NOMO-1 treated with DMSO at 0.1 percent for 48 hours (cell line): ENCODE data around the gene PAM16.
"Not testable (repeated sequence)": the region's sequence is repeated elsewhere in the genome, so short reads cannot be mapped to it uniquely, and the experiment has no call there.

Experiments used
- DNase-seq: peaks from one replicate; lab custom pipeline; 2025; ENCODE audit not compliant: unreplicated experiment; lab: John Stamatoyannopoulos, UW

PAM16 gene

DNA sequence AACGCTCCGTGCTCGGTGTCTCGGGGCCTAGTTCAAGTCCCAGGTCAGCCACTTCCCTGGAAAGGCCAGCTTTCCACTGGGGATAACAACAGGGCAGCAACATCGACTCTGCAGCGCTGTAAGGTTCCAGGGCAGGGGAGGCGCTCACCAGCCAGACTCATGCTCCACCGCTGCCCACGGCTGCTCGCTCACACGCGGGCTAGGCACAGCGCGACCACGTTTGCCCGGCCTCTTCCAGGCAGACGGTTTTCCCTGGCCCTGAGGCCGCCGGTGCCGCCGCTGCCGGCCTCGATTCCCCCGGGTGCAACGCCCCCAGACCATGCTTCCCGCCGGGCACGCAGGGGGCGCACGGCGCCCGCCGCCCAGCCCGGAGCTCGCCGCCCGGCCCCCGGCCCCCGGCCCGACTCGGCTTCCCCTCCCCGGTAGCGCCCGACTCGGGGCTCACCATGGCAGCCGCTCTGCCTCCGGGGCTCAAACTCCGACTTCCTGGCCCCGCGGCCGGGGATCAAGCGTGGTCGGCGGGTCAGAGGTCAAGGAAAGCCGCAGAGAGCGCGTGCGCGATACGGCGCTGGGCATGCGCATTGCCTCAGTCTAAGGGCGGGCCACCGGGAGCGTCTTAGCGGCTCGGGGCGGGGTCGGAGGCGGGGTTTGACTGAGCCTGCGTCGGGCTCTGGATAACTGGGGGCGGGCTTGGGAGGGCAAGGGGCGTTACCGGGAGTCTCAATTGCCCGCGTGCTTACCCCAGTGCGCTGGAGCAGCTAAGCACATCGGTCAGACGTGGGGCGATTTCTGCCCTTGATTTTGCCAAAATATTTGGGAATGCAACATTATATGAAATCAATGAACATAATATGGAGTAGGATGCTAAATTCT is at the start of gene PAM16:
PAM16 (minus strand) TSS at position 535 of the 873 bp plus-strand sequence; CDS start at position 448, 87 bp downstream.
- peak; percentile 95 for DNase-seq

DNA sequence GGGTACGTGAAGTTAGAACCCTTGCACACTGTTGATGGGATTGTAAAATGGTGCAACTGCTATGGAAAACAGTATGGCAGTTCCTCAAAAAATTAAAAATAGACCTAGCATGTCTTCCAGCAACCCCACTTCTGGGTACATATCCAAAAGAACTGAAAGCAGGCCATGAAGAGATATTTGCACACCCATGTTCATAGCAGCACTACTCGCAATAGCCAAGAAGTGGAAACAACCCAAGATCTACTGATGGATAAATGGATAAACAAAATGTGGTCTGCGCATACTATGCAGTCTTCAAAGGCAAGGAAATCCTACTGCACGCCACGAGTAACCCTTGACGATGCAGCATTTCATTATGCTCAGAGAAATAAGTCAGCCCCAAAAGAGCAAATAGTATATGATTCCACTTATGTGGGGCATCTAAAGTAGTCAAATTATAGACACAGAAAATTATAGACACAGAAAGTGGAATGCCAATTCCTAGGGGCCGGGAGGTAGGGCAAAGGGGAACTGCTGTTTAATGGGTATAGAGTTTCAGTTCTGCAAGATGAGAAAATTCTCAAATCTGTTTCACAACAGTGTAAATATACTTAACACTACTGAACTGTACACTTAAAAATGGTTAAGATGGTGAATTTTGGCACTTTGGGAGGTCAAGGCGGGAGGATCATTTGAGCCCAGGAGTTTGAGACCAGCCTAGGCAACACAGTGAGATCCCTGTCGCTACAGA is 48.0 kb upstream of the PAM16 start:
- peak; percentile 66 for DNase-seq

DNA sequence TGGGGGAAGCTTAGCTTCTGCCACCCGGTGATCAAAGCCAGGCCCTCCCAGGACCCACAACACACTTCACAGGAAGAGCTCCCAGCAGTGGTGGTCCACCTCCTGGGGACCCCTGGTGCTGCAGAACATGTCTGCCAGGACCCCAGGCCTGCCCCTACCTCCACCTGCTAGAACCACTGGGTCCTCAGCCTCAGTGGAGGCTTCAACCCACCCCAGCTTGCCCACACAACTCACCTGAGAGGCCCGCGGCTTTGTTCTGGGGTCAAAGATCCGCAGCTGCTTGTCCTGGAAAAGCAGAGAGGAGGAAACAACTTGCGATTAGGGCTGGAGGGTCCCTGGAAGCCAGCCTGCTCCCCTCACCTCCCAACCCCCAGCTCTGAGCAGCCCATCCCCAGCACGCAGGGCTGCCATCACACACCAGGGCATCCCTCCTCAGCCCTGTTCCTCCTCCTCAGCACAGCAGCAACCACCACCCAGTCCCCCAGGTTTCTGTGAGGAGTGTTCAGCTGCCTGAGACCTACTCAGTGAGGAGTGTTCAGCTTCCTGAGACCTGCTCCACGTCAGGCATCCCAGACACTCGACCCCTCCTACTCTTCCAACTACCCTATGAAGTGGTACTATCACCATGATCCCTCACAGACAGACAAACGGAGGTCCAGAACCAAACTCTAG is 44.1 kb upstream of the PAM16 start:
- DNase-seq, result no peak

DNA sequence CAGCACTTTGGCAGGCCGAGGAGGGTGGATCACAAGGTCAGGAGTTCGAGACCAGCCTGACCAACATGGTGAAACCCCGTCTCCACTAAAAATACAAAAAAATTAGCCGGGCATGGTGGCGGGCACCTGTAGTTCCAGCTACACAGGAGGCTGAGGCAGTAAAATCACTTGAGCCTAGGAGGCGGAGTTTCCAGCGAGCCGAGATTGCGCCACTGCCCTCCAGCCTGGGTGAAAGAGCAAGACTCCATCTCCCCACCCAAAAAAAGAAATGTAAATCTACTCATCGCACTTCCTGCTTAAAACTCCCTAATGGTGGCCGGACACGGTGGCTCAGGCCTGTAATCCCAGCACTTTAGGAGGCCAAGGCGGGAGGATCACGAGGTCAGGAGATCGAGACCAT is 42.7 kb upstream of the PAM16 start:
- not testable (repeated sequence) for DNase-seq

DNA sequence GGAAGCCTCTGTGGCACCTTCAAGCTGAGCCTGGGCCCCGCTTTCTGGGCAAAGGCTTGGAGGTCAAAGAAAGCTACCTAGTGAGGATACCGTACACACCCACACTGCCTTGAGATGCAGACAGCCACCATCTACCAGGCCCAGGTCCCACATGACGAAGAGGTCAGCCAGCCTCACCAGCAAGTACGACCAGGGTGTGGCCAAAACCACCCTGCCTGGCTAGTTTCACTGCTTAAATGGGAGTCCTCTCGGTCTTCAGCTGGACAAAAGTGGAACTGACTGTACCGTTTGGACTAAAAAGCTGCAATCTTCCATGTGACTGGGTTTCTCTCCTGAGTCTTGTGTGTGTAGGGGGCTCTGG is 42.1 kb upstream of the PAM16 start:
- no peak for DNase-seq

DNA sequence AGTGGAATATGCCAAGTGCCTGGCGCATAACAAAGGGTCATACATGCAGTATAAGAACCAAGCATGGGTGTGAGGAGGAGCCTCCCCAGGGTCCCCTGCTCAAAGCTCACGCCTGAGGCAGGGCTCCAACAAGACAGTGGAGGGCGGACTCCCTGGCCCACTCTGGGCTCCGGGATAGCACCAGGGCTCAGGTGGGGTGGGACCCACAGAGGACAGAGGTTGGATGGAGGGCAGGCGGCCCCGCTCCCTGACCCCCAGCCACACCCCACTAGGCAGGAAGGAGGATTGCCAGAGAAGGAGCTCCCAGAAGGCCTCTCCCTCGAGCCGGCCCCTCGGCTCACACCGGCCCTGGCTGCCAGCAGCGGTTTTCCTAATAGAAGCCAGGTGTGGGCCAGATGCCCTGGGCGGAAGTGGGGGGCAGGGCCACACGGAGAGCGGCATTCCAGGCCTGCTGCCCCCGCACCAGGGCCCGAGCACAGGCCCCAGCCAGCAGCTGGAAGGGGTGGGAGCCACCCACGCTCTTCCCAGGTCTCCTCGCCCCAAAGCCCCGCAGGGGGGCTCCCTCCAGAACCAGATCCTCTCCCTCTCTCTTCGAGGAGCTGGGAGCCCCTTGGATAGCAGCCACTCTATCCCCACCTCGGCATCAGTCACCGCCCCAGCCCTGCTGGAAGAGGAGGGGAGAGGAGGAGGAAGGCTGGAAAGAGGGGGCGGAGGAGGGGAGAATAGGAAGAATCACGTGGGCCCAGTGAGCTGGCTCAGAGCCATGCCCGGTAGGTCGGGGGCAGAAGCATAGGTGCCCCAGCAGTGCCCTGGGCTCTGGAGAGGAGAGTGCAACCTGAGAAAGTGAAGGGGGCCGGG is 41.5 kb upstream of the PAM16 start:
- DNase-seq, result no peak

DNA sequence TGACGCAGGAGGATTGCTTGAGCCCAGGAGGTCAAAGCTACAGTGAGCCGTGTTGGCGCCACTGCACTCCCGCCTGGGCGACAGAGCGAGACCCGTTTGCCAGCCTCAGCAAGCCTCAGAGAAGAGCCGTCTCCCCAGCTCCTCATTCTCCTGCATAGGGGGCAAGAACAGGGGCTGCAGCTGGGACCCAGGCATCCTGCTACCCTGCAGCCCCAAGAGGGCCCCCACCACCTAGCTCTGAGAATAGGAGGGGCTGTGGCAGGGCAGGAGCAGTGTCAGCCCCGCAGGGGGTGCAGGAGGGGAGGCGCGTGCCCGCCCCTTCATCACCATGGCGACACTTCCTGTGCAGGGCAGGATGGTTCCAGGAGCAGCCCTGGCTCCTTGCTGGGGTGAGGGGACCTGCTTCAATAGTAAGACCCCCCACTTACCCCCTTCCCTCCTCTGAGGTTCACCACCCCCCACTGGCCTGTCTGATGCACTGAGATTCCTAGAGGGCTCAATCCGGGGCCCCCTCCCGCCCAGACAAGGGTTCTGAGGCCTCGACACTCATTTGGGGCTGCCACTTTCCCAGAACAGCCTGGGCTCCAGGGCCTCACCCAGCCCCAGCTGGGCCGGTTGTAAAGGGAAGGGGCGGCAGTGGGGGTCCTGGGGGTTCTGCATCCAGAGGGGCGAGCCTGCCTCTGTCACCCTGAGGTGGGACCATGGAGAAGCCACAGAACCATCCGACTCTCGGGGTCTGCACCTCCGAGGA is 40.7 kb upstream of the PAM16 start:
- DNase-seq, result no peak

DNA sequence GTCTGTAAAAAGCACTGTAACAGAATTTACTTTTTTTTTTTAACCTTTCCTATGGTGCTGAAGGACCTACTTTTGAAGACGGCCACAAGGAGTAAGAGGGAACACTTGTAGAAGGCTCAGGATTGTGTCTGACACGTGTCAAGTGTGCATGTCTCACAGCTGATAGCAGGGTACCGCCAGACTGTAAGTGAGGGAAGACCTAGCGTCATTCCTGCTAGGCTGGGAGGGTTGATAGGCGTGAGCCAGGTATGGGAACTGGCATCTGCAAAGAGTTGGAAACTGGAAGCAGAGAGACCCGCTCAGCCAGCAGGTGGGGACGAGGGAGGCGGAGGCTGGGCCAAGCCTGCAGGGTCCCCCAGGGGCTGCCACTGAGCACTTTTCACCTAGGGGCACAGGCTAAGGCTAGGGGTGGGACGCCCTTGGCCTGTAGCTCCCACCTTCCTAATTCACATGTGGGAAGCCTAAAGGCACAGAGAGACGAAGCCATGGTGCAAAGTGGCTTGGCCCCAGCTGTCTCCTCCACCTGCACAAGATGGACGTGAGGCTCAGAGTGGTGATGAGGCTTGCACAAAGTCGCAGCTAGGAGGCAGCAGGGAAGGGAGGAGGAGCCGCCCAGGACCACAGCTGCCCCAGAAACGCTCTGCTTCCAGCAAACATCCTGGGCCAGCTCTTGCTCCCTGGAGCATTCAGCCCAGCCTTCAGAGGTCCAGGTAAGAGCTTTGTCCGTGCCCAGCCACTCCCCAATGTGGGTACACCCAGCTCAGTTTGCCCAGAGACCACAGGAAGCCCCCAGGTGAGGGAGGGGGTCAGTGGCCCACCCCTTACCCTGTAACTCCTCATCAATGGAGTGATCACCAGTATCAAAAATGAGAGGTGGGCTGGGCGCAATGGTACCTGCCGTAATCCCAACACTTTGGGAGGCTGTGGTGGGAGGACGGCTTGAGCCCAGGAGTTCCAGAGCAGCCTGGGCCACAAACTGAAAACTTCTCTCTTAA is 39.4 kb upstream of the PAM16 start:
- no peak for DNase-seq

DNA sequence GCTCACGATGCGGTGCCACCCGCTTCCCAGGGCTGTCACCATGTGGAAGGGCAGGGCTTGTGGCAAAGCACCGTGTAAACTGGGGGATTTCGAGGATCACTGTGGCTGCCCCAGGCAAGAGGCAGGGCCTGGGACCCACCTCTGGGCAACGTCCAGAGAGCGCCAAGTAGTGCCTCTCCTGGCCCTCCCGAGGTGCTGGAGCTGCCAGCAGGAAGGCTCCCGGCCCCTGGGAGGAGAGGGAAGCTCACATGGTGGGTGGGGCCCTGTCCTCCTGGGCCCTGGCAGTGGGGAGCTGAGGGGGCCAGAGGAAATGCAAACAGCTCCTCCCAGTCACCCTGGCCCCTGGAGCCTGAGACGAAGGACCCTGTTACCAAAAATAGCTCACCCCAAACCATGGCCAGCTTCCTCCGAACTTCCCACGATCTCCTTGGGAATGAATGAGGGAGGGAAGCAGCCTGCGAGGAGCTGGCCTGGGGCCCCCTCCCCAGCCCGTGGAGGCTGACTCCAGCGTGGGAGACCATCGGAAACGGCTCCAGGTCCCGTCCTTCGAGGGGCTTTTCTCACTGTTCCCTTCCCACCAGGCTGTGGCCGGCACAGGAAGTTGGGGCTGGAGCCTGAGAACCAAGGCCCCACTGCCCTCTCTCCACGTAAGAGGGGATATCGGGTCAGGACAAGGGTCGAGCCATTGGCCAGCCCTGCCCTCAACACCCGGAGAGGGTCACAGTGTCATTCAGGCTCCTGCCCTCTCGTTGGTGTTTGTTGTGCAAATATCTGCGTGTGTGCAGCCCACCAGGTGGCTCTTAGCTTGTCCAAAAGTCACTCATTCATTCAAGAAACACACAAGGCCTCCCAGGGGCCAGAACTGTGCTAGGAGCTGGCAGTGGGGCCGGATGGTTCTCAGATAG is 38.2 kb upstream of the PAM16 start:
- no peak for DNase-seq

DNA sequence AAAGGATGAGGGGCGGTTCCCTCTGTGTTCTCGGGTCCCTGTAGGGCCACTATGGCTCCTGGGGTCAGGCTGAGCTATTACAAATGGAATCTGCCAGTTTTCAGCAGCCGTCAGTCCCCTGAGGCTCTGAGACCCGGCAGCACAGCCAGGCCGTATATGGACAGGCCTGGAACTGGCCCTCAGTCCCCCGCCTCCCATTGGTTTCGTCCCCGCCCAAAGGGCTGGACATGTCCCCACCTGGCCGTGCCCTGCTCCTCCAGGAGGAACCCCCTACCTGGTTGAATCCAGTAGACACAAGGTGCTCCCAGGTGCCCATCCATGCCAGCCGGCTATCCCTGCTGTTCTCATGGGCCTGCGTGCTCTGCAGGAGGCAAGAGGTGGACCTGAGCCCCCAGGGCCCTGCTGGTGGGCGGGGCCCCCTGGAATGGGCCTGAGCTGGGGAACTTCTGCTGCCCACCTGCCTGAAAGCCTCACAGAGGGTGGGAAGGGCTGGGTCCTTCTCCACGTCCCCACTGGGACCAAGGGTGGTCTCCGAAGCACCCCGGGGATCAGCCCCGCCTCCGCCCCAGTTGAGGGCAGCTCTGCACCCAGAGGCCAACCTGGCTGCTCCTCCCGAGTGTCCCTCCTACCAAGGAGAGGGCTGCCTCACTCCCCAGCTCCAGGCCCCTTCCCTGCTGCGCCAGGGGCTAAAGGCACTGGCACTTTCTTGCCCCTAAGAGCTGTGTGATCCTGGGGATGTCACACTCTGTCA is 37.3 kb upstream of the PAM16 start:
- no peak for DNase-seq

DNA sequence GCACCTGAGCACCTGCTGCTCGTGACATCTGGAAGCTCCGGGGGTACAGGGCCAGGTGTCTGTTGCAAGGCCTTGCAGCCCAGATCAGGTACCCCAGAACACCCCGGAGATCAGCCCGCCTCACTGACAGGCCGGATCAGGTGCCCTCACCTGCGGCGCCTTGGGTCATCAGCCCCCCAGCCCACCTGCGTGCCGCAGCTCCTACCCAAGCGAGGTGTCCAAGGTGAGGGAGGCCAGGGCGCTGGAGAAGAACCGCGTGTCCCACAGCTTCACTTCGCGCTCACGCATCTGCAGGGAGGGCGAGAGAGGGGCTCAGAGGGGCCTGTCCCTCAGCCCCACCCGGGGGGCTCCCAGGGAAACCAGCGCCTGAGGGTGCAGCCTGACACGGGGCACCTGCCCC is 36.7 kb upstream of the PAM16 start:
- DNase-seq, result no peak

DNA sequence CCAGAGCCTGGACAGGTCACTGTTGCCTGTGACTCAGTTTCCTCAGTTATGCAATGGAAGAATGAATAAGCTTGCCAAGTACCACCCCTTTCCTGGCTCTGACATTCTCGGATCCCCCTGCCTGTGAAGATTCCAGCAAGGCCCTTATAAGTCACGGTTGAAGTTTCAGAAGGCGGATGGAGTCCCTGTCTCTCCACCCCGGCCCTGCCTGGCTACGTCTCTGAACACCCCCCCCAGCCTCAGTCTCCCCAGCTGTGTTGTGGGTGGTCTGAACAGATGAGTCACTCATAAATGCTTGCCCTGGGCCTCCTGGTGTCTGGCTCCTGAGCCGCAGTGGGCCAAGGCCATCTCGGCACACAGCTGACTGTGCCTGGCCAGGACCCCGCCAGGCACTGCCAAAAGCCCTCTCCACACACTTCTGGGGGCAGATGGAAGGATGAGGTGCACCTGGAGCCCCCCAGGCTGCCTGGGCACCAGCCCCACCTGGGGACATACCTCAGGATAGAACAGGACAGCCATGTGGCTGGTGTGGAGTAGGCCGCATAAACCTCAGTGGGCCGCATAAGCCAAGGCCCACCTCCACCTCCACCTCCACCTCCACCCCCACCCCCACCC is 35.9 kb upstream of the PAM16 start:
- no peak for DNase-seq

DNA sequence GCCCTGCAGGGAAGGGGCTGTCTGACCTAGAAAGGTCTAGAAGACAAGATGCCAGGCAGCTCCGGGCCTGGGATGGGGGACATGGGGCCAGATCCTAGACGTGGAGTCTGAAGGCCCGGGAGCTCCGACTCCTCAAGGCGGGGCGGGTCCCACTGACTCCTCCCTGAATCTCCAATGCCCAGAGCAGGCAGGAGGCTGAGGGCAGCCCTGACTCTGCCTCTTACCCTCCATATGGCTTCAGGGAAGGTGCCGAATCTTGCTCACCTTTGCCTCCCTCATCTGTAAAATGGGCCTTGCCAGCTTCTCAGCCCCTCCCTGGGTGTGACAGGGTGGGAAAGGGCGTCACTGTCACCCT is 35.3 kb upstream of the PAM16 start:
- no peak for DNase-seq

DNA sequence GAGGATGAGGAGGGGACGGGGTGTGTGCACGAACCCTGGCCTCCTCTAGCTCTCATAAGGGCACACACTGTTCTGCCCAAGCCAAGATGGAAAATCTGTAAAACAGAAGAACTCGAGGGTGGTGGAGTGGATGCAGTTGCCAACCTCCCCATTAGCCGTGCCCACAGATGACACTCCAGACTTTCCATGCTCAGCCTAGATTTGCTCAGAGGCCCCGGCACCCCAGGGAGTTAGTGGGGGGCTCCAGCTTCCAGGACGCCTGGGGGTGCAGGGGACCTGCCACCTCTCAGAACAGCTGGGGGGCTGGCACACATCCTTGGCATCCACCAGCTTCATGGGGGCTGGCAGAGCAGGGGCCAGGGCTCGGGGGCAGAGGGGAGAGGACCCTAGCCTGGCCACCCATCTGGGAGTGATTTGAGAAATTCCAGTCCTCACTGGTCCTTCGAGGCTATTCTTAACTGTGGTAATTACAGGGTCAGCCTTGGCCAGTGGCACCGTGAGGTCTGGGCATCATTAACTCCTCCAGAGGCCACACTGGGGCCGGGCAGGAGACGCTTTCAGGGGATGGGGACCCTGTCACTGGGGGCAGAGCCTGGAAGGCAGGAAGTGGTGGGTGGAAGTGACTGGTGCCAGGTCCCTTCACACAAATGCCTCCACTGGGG is 34.8 kb upstream of the PAM16 start:
- no peak for DNase-seq

DNA sequence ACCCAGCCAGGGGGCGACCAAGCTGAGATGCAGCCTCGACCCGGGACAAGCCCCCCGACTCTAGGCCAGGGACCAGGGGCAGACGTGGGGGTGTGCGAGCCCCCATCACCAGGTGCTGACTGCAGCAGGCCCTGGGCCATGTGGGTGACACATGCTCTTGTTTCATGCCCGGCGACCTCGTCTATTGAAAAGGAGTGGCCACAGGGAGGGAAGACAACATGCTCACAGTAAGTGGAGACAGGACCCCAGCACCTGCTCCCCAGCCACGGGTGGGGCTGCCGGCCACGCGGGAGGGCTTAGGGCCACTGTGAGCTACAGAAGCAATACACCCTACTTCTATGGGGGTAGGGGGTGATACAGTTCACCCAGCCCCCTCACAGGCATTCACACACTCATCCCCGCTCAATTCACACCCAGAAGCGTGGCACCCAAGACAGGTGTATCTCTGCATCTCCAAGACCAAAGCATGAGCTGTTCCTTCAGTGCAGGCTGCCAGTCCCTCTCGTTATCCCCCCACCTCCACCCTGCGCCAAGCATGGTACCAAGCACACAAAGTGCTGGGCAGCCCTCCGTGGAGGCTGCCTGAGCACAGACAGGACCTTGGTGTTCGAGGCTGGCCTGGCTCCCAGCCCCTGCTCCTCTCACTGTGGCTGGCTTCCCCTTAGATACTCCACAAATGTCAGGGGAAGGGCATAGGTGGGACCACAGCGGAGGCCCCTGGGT is 34.1 kb upstream of the PAM16 start:
- no peak for DNase-seq

DNA sequence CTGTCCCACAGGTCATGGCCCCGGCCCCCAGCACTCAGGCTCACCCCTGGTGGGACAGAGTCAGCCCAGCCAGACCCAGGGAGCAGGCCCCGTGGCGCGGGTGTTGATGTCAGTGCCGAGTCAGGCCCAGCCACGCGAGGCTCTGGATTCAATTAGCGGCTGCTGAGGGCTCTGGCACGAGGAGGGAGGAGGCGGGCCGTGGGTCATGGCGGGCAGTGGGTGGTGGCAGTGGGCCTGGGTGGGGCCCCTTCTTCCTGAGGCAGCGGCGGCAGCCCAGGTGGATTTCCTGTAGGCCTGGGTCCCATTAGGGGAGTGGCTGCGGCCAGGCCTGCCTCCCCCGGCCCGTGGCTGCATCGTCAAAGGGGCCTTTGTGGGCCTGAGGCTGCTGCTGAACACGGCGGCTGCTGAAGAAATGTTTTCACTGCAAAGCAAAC is 33.4 kb upstream of the PAM16 start:
- DNase-seq, result no peak
